Glomerular endothelial cell (primary cell): Measurements from ENCODE around the gene FMN1. TPM values are rescaled to one million over a fixed set of nuclear protein-coding genes. Genes with fewer than 3 reads are reported as not detected.

Experiments
- DNase-seq: peaks from one replicate; pipeline ENCODE4 v3.0.0-alpha.2; 2011; ENCODE audit warnings: low read depth, low spot score; ENCODE audit errors: extremely low read depth
- total RNA-seq: library from RNA; depleted of rRNA; stranded (reverse); fragments of >200 nt; gene quantifications from 2 replicates; pipeline ENCODE4 v1.2.3, GENCODE V29; 2015

Gene FMN1
- total RNA-seq, 1 donor from 2014 or later = 0.58 TPM

DNA sequence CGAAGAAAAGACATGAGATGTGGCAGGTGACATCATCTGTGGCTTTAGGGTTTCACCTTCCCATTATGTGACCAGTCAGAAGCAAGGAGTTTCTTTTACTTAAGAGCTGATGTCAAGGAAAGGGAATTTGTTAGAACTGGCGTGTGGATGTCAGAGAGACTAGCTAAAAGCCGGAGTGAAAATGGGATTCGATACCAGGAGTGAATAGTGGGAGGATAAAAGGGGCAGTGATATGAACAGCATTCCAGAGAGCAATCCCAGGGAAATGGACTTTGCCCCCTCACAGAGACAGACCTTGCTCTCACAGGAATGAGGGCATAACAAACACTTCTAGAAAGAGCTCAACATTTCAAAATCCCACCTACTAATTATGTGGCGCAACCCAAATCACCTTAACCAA, 5.9 kb upstream of the FMN1 start:
- no peak for DNase-seq

DNA sequence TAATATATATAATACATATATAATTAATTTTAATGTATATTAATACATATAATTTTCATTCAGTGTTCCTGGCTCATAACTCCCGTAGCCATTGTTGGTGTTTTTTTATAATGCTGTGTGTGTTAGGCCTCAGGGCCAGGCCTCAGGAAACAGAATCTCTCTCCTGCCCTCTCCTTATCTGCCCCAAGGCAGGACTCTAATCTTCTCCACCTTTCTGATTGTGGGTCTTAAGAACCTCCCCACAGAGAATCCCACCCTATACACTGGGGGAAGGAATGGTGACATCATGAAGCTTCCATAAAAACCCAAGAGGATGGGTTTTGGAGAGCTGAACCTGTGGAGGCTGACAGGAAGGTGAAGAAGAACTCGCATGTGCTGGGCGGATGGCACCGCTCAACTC, 4.0 kb upstream of the FMN1 start:
- DNase-seq = no peak

DNA sequence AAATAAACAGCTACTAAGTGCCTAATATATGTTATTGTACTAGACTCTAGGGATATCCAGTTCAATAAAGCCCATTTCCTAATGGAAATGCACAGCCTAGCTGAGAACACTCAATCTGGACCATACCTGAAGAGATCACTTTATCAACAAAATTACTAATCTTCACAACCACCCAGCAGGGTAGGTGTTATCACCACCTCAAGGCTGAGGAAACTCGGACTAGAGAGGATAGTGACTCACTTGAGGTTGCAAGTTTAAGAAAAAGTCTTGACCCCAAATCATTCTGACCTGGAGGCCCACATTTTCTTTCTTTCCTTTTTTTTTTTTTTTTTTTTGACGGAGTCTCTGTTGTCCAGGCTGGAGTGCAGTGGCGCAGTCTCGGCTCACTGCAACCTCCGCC, 3.1 kb upstream of the FMN1 start:
- no peak for DNase-seq

DNA sequence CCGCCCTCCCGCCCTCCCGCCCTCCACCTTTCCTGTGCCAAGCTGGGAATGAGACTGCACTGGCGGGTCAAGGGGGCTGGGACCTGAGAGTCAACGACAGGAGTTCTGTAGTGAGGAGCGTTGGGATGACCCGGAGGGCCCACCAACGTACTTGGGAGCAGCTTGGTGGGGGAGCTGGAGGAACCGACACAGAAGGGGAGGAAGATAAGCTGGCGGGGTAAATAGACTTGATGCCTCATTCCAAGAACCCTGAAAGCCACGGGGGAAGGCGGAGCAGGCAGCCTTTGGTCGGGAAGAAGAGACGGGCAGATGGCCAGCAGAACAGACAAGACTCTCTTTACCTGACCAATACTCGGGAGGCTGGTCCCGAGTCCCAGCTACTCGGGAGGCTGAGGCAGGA, 277 bp downstream of the FMN1 start:
- DNase-seq = no peak

DNA sequence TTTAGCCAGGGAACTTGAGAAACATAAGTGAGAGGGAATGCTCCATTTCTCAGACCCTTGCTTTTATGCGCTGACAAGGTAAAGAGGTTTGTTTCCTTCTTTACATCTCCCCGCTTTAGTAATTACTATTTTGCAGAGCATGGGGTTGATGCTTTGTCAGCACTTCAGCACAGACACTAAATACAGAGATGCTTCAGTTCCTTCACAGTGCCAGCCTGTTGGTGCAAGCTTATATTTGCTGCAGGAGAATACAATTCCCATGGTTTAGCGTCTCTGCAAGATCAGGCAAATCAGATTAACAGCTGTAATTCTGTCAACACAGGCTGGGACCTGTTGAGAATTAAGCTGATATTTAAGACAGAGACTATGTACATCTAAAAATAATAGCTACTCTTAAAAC, 2.9 kb downstream of the FMN1 start:
- DNase-seq = no peak

DNA sequence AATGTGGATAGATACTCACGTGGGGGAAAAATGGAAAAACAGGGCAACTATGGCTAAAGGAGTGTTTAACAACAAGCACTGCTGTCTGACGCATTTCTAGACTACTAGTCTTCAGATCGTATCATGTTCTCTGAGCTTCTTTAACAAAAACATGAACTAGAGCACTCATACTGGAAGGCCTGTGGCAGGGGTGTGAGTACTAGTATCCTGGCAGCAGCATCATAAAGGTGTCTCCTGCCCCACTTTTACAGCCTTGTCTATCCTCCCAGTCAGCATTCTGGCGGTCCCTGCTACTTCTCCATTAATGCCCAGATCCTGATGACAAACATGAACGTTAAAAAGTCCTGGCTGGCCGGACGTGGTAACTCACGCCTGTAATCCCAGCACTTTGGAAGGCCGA, 4.0 kb downstream of the FMN1 start:
- DNase-seq = no peak

DNA sequence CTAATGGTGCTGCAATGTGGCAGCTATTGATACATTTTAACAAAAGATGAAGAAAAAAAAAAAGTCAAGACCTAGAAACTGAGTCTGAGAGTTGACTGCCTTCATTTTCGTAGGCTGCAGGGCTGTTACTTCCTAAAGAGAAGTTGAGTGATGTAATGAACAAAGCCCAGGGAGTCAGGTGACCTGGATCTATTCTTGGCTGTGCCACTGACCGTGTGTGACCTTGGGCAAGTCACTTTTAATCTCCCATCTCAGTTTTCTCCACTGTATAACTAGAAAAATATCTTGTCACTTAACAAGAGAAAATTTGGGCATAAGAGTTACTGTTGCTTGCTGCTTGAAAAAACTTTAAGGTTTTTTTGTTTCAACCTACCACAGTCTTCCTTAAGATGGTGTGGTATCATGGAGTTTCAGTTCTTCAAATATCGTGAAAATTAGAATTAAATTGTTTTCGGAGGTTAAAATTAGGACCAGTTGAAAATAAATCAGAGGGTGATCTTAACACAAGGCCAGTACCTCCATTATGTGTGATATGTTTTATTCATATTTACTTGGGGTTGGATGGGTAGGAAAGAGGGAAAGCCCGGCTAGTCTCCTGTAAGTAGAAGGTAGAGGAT, 5.8 kb downstream of the FMN1 start:
- DNase-seq = no peak

DNA sequence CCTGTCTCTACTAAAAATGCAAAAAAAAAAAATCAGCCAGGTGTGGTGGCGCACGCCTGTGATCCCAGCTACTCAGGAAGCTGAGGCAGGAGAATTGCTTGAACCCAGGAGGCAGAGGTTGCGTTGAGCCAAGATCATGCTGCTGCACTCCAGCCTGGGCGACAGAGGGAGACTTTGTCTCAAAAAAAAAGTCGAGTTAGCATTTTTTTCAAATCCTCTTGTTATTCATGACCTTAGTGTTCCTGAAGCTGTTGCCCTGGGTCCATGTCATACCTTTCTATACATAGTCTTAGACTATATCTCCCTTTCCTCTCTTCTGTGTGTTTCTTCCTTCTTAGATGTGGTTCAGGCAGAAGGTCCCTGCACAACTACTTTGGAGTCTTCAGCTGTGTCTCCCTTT, 6.4 kb downstream of the FMN1 start:
- no peak for DNase-seq

DNA sequence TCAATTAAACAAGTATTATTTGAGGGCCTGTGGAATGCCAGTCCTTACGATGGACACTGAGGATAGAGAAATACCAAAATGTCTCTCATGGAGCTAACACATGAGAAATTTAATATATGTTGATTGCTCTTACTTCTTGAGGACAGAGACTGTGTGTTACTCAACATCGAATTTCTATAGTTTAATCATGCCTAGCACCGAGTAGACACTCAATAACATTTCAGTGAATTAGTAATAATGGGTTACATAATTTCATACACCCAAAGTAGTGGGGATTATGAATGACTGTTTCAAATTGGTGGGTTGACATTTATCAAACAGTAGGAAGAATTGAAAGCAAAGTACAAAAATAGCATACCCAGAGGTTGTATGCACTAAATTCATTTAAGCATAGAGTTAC, 11.2 kb downstream of the FMN1 start:
- DNase-seq = no peak

DNA sequence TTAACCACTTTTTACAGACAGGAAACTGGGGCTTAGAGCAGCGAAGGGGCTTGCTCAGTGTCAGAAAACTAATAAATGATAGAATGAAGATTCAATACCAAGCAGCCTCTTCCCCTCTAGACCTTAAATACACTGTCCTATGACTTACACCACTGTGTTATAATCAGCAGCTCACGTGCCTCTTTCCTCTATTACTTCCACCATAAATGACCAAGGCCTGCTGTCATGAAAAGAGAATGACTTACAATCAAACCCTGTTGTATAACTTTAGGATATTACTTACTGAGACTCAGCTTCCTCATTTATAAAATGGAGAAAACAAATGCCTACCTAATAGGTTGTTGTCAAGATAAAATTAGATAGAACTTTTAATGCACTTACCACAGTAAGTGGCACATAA, 11.6 kb downstream of the FMN1 start:
- DNase-seq = no peak

DNA sequence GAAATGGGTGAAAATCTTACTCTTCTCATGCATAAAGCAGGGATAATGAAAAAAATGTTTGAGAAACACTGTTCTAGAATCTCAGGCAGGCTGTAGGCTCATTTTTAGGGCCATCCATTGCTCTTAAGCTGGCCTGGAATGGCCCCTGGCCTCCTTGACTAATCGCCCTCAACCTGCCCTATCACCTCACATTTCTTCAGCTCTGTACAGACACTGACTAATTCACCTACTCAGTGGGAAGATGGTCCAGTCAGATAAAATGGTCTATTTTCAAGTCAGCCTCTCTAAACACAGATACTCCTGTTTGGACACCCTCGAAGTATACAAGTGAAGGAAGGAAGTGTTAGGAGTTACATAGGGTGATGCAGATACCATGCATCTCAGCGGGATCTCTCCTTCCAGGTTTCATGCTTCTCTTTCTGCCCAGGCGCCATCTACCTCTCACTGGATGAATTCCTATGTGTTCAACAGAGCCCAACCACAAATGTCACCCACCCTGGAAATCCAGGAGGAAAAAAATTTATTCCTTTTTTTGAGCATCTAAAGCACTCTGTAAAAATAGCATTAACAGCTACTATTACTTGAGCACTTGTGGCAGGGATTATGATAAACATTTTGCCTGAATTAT, 12.1 kb downstream of the FMN1 start:
- no peak for DNase-seq

DNA sequence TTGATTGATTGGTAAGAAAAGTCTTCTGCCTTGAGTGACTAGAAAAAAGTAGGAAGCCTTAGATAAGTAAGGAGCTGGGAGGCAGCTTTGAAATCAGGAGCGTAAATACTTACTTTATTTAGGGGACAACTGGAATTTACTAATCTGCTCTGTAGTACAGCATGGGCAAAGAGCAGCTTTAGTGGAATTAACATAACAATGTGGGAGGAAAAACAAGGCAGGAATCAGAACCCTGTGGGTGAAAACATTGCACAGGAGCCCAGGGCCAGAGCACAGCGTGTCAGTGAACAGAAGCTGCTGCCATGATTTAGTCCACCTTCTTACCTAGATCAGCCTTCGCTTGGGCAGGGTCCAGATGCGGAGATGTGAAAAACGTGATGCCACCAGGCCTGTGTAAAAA, 14.6 kb downstream of the FMN1 start:
- DNase-seq = no peak

DNA sequence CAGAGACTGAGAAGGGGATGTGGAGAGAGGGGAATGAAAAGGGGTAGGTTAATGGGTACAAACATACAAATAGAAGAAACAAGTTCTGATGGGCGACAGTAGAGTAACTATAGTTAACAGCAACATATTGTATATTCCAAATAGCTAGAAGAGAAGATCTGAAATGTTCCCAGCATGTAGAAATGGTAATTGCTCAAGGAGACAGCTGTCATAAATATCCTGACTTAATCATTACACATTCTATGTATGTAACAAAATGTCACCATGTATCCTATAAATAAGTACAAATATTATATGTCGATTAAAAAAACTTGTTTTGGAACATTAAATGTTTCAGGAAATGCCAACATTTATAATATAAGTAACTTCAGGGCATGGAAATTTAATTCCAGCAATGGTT, 23.3 kb downstream of the FMN1 start:
- DNase-seq = no peak

DNA sequence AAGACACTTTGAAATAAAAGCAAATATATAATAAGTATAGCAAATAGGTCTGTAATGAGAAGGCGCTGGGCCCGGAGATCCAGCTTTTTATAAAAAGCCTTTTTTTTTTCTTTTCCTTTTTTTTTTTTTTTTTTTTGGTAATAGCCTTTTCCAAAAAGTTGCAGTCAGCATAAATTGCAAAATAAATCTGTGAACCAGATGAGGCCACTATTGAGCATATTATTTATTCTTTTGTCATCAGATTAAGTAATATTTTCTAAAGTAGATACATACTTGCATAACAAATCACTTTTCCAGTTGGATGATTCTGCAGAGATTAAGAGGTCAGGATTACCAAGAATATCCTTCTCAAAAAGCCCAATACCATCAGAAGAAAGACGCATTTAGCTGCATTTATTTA, 24.9 kb downstream of the FMN1 start:
- no peak for DNase-seq

DNA sequence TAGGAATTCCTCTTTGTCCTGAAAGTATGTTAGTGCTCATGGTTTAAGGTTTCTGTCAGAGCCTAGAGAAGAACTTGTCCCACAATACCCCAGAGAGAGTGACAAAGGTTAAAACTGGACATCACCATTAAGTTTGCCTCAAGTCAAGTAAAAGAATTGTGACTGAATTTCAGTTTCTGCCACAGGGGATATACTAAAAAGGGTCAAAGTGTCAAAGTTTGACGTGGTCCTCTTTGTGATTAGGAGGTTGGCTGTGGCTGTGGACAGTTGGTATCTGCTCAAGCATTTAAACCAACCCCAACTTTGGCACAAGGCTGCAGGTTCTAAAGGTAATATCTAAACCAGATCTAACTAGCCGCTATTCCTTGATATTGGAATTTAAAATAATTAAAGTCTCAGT, 26.1 kb downstream of the FMN1 start:
- no peak for DNase-seq

DNA sequence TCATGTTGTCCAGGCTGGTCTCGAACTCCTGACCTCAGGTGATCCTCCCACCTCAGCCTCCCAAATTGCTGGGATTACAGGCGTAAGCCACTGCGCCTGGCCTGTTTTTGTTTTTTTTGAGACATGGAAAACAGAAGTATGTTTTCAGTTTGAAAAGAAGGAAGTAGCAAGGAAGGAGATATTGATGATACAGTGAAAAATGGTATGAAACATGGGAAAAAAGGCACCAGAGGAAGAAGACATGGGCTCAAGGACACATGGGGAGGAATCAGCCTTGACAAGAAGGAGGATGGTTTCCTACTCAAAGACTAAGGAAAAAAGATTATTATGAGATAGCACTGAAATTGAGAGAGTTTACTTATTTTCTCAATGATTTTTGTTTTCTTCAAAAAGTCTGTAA, 30.7 kb downstream of the FMN1 start:
- no peak for DNase-seq

DNA sequence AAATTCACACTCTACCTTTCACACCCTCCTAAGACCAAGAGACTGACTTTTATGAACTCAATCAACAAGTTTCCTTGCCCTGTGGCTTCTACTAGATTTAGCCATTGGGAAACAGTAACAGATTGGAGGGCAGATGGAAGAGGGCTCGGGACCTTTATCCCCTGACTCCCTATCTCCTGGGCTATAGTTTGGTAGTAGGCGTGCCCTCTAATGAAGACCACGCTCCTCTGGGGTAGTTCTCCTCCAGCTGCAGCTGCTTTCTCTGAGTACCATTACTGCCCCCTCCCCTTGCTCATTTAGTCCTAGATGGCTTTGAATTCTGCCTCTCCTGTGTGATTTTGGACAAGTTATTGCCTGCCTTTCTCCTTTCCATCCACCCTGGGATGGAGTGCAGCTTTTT, 33.3 kb downstream of the FMN1 start:
- no peak for DNase-seq

DNA sequence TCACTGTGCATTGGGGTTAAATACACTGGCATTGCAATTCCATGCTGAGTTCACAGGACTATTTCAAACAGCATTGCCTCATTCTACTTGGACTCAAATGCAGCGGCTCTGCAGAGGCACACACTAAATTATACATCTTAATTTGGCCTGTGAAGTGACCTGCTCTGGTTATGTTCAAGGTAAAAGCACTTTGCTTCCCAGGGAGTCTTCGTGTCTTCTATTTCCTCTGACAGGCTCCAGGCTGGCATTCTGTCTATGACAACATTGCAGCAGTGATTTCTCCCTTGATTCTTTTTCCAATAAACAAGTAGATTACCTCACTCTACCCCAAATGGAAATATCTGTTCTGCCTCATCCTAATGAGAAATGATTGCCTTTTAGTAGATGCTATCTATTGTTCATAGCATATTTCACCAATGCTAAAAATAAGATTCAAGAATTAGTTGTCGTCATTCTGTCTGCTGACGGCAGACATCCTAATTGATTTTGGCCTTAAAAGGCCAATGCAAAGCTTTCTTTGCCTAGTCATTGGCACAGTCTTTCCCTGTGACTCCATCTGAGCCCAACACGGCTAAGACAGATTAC, 33.8 kb downstream of the FMN1 start:
- no peak for DNase-seq

DNA sequence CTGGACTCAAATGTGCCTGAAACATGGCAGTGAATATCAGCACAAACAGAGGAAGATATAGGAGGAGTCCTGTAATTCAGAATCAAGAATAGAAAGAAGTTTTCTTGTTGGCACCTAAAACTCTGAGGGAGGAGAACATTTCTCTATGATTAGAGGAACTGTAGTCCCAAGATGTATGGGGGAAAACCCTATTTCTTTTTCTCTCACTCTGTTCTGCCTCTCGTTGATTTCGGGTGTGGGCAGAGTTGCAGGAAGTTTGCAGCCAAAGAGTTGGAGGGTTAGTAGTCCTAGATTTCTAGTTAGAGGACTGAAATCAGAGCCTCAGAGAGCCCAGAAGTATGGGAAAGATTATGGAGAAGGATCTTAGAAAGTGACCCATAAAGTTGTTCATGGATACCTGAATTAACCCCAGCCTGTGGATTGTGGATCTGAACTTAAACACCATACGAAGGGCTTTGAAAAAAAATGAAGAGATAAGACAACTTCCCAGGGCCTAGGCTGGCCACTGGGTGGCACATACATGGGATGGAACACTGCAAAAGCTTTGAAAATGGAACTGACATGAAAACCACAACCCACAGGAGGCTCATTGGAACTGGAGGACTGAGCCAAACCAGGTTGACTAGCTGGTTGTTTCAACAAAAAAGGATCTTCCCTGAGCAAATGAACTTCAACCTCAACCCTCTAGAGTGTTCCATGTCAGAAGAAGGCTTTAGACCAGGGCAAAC, 34.6 kb downstream of the FMN1 start:
- no peak for DNase-seq

DNA sequence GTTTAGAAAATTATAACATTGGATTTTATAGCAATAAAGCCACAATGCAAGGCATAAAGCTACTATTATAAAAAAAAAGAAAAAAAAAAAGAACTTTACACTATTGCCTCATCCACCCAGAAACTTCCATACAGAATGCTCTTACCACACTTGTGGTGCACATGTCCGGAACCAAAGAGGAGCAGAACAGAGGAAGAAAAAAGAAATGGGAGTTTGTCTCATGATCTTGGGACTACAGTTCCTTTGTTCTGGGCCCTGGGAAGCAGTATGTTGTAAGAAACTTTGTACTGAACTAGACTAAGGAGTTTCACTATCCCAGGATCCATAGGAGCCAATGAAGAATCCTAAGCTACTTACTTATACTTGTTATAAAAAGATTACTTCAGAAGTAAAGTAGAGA, 36.1 kb downstream of the FMN1 start:
- DNase-seq = no peak

DNA sequence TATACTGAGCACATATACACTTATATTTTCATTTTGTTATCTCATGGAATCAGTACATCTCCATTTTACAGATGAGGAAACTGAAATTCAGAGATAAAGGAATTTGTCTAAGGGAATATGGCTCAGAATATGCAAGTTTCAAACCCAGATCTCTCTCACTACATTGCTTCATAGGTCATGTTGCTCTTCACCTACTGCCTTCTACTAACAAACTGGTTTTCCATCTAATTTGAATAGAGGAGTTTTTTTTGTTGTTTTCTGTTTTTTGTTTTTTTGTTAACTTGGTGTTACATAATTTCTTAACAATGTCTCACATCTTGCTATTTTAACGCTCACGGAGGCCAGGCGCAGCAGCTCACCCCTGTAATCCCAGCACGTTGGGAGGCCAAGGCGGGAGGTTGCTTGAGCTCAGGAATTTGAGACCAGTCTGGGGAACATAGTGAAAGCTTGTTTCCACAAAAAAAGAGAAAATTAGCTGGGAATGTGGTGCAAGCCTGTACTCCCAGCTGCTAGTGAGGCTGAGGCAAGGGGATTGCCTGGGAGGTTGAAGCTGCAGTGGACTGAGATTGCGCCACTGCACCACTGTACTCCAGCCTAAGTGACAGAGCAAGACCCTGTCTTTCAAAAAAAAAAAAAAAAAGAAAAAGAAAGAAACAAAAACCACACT, 37.0 kb downstream of the FMN1 start:
- no peak for DNase-seq
